Lung (tissue), 12 donors: ENCODE data around the gene SERINC3. TPM values are rescaled to one million over a fixed set of nuclear protein-coding genes. Genes with fewer than 3 reads are reported as not detected.
"Not testable (repeated sequence)": the region's sequence is repeated elsewhere in the genome, so short reads cannot be mapped to it uniquely, and the experiment has no call there.

Experiments
- ATAC-seq: fragments of 200-7000 bp; cut with Tn5 transposase; one replicate; pipeline ENCODE4 v1.9.1; 2020; ENCODE audit warnings: moderate number of reproducible peaks; ENCODE audit not compliant: insufficient read depth, low FRiP score
- DNase-seq, 3 donors: peaks; one replicate each; pipeline ENCODE4 v3.0.0-alpha.2; 2013 to 2017
- H3K27ac ChIP-seq, 2 donors: one replicate each; pipeline ENCODE4 v1.5.1; 2013; ENCODE audit warnings: mild to moderate bottlenecking in 2 of 2, moderate library complexity in 2 of 2, control low read depth in 1 of 2, inconsistent platforms in 1 of 2, low read depth in 1 of 2, low read length in 1 of 2
- H3K27me3 ChIP-seq, 3 donors: one replicate each; pipeline ENCODE4 v1.5.1; 2013; ENCODE audit warnings: low read length in 2 of 3; ENCODE audit not compliant: control insufficient read depth in 3 of 3, insufficient read depth in 3 of 3
- H3K36me3 ChIP-seq, 4 donors: one replicate each; pipeline ENCODE4 v1.5.1; 2013; ENCODE audit warnings: low read length in 4 of 4, mild to moderate bottlenecking in 1 of 4, moderate library complexity in 1 of 4; ENCODE audit not compliant: control insufficient read depth in 4 of 4, insufficient read depth in 4 of 4
- H3K4me1 ChIP-seq, 5 donors: one replicate each; pipeline ENCODE4 v1.5.1; 2013; ENCODE audit warnings: low read length in 5 of 5, mild to moderate bottlenecking in 2 of 5, moderate library complexity in 1 of 5; ENCODE audit not compliant: control insufficient read depth in 5 of 5, insufficient read depth in 5 of 5
- H3K4me3 ChIP-seq: one replicate; pipeline ENCODE4 v1.5.1; 2013; ENCODE audit warnings: mild to moderate bottlenecking, control low read depth, moderate library complexity
- H3K9ac ChIP-seq, 2 donors: one replicate each; pipeline ENCODE4 v1.5.1; 2013; ENCODE audit warnings: low read length in 2 of 2, control low read depth in 1 of 2; ENCODE audit not compliant: insufficient read depth in 1 of 2
- H3K9me3 ChIP-seq, 4 donors: one replicate each; pipeline ENCODE4 v1.5.1; 2013; ENCODE audit warnings: low read length in 3 of 4, mild to moderate bottlenecking in 1 of 4, moderate library complexity in 1 of 4; ENCODE audit not compliant: control insufficient read depth in 4 of 4, insufficient read depth in 3 of 4
- WGBS, 2 donors: extraction: QIAGEN DNeasy Blood & Tissue Kit; methylation state at CpG; one replicate each; pipeline ENCODE4 v1.1.7; 2013; 5-methylcytosine and 5-hydroxymethylcytosine counted together
- polyA plus RNA-seq, 2 donors: library from polyadenylated mRNA; stranded (reverse); fragments of 200-250 nt; gene quantifications; one replicate each; pipeline ENCODE4 v1.2.1, GENCODE V29; 2013
- total RNA-seq, 2 donors: library from RNA; depleted of rRNA in 1 of 2; stranded (reverse); fragments of >200 nt in 1 of 2; gene quantifications; one replicate each; pipeline ENCODE4 v1.2.1, GENCODE V29; 2014 to 2021
- TF ChIP-seq, protein P1 (sequence below): IDR thresholded peaks from 2 replicates; pipeline ENCODE4 v1.5.1; 2012; ENCODE audit warnings: mild to moderate bottlenecking; ENCODE audit errors: control extremely low read depth, extremely low read depth
- donor health status: control.
- donor health status: control.
- donor health status: Bipolar disorder and iron deficiency.
- donor health status: healthy.
- donor health status: DM: yes; HTN: yes; CAD: no.

The SERINC3 gene
- total and polyA plus RNA-seq, 4 donors, result 36.7 to 83.9 (median 76.3) TPM

DNA sequence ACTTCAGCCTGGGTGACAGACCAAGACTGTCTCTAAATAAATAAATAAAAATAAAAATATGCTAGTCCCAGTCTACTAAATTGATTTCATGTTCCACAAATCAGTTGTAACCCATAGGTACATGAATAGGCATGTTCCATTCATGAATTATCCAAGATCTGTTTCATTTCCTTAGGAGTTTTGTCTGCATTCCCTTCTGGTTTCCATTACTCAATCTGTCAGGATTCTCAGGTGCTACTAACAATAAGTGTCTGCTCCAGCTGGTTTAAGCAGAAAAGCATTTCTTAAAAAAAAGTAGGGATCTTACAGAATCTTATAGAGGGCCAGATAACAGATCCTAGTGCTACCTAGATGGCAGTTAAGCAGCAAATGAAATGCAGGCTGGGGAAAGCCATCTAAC is 44.9 kb upstream of the SERINC3 start:
- Histone ChIP-seq H3K36me3 (no peaks in the 10 kb centered on the region), H3K27ac (no peak overlapping the region), H3K9ac (no peak overlapping the region), H3K4me3 (no peak overlapping the region), H3K27me3 (no peaks in the 10 kb centered on the region), H3K9me3 (no peaks in the 10 kb centered on the region), H3K4me1 (peaks cover 0 to 9% (median 4%) of the 10 kb centered on the region in 5 donors)
- ATAC-seq (no peak), DNase-seq (no peak)
- TF ChIP-seq, protein P1, sequence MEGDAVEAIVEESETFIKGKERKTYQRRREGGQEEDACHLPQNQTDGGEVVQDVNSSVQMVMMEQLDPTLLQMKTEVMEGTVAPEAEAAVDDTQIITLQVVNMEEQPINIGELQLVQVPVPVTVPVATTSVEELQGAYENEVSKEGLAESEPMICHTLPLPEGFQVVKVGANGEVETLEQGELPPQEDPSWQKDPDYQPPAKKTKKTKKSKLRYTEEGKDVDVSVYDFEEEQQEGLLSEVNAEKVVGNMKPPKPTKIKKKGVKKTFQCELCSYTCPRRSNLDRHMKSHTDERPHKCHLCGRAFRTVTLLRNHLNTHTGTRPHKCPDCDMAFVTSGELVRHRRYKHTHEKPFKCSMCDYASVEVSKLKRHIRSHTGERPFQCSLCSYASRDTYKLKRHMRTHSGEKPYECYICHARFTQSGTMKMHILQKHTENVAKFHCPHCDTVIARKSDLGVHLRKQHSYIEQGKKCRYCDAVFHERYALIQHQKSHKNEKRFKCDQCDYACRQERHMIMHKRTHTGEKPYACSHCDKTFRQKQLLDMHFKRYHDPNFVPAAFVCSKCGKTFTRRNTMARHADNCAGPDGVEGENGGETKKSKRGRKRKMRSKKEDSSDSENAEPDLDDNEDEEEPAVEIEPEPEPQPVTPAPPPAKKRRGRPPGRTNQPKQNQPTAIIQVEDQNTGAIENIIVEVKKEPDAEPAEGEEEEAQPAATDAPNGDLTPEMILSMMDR, result no peak

DNA sequence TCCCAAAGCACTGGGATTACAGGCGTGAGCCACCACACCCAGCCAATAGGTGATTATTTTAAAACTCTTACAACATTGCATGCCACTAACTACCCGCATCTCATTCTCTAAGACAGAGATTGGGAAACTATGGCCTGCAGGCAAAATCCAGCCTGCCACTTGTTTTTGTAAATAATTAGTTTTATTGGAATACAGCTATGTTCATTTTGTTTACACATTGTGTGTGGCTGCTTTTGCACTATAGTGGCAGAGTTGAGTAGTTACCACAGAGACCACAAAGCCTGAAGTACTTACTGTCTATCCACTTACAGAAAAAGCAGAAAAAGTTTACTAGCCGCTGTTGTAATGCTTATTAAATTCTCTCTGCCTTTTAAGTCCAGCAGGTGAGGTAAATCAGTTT is 44.1 kb upstream of the SERINC3 start:
- peaks cover 0 to 4% (median 0%) of the 10 kb centered on the region in 5 donors for H3K4me1 ChIP-seq
- H3K36me3 ChIP-seq, result no peaks in the 10 kb centered on the region
- H3K4me3 ChIP-seq, result no peak overlapping the region
- TF ChIP-seq, protein P1, result no peak
- no peak overlapping the region for H3K9ac ChIP-seq
- DNase-seq (no peak), ATAC-seq (no peak)
- no peaks in the 10 kb centered on the region for H3K27me3 ChIP-seq
- 83 to 88% methylated on average over 3 of the region's 3 CpGs for WGBS, 2 donors
- H3K27ac ChIP-seq, result no peak overlapping the region
- no peaks in the 10 kb centered on the region for H3K9me3 ChIP-seq

- H3K9ac ChIP-seq, result no peak overlapping the region
- peaks cover 0 to 3% (median under 1%) of the 10 kb centered on the region in 5 donors for H3K4me1 ChIP-seq
- DNase-seq, result no peak
- ATAC-seq, result no peak
- TF ChIP-seq, protein P1, result no peak
- H3K36me3 ChIP-seq, result no peaks in the 10 kb centered on the region
- H3K27me3 ChIP-seq, result no peaks in the 10 kb centered on the region
- no peak overlapping the region for H3K27ac ChIP-seq
- H3K4me3 ChIP-seq, result no peak overlapping the region
- no peaks in the 10 kb centered on the region for H3K9me3 ChIP-seq
These were observed 40.0 kb upstream of the SERINC3 start for GRCh38 chr20:44561876-44562275.

GRCh38 chr20:44560818-44561217 is 38.9 kb upstream of the SERINC3 start:
- H3K4me1 ChIP-seq, DNase-seq, H3K27me3 ChIP-seq, H3K27ac ChIP-seq, ATAC-seq, H3K9ac ChIP-seq, H3K9me3 ChIP-seq, H3K36me3 ChIP-seq, H3K4me3 ChIP-seq: not testable (repeated sequence)
- 94% methylated on average over 6 of the region's 6 CpGs for WGBS, 2 donors
